Stomach (tissue), 9 donors: Measurements from ENCODE around the gene WDR49. TPM values are rescaled to one million over a fixed set of nuclear protein-coding genes. Genes with fewer than 3 reads are reported as not detected.

Experiments
- DNase-seq, 2 donors: peaks; one replicate each; pipeline versions ENCODE4 v3.0.0 to v3.0.0-alpha.2; 2013 to 2019
- H3K27ac ChIP-seq, 5 donors: fragments of 200-600 bp in 4 of 5; sonication (generic) in 4 of 5; one replicate each; pipeline ENCODE4 v1.5.1; 2013 to 2019; ENCODE audit warnings: mild to moderate bottlenecking in 1 of 5, moderate library complexity in 1 of 5
- H3K27me3 ChIP-seq, 3 donors: fragments of 200-600 bp; sonication (generic); one replicate each; pipeline ENCODE4 v1.5.1; 2017 to 2019; ENCODE audit warnings: mixed run types in 1 of 3
- H3K36me3 ChIP-seq, 4 donors: fragments of 200-600 bp; sonication (generic); 1 replicate in 3 of 4; 2 replicates in 1 of 4; pipeline ENCODE4 v1.5.1; 2016 to 2019
- H3K4me1 ChIP-seq, 4 donors: fragments of 200-600 bp; sonication (generic); one replicate each; pipeline ENCODE4 v1.5.1; 2016 to 2019
- H3K4me3 ChIP-seq, 4 donors: fragments of 200-600 bp; sonication (generic) in 3 of 4; one replicate each; pipeline ENCODE4 v1.5.1; 2016 to 2019; ENCODE audit warnings: mild to moderate bottlenecking in 1 of 4
- H3K9me3 ChIP-seq, 4 donors: fragments of 200-600 bp; sonication (generic); one replicate each; pipeline ENCODE4 v1.5.1; 2016 to 2019
- EP300 ChIP-seq: sonication (generic); formaldehyde crosslinking; IDR thresholded peaks from one replicate; pipeline ENCODE4 v1.6.1; 2017; ENCODE audit warnings: antibody characterized with exemption
- POLR2A ChIP-seq, 4 donors: fragments of 450-650 bp; IDR thresholded peaks; one replicate each; pipeline ENCODE4 v1.6.1; 2016; ENCODE audit warnings: antibody characterized with exemption in 4 of 4, control low read depth in 2 of 4, mild to moderate bottlenecking in 1 of 4, moderate library complexity in 1 of 4
- POLR2AphosphoS5 ChIP-seq, 3 donors: sonication (generic); formaldehyde crosslinking; IDR thresholded peaks; one replicate each; pipeline ENCODE4 v1.6.1; 2016; ENCODE audit warnings: antibody characterized with exemption in 3 of 3
- WGBS, 5 donors: extraction: QIAGEN DNeasy Blood & Tissue Kit in 3 of 5; methylation state at CpG; one replicate each; pipeline versions ENCODE4 v1.1.5 to v1.1.7; 2013 to 2018; 5-methylcytosine and 5-hydroxymethylcytosine counted together
- intact Hi-C: fragments of 100-400 bp; cut with DNase I; formaldehyde crosslinking; loops from one replicate; pipeline ENCODE4 v1.15.1; 2023; ENCODE audit warnings: low total_unique reads
- polyA plus RNA-seq, 3 donors: library from polyadenylated mRNA; stranded (reverse); fragments of 200-250 nt; gene quantifications; one replicate each; pipeline ENCODE4 v1.2.3, GENCODE V29; 2013
- total RNA-seq, 5 donors: library from RNA; depleted of rRNA; stranded (reverse); fragments of >200 nt; gene quantifications; one replicate each; pipeline versions ENCODE4 v1.1.0 to v1.2.3, GENCODE V29; 2014 to 2016
- TF ChIP-seq, protein P1 (sequence below), 7 experiments: fragments of 450-650 bp in 4 of 7; fragments of 200-600 bp in 3 of 7; sonication (generic) in 3 of 7; IDR thresholded peaks; one replicate each; pipeline ENCODE4 v1.5.1; 2016 to 2019; ENCODE audit warnings: antibody characterized with exemption in 7 of 7, control low read depth in 2 of 7, mild to moderate bottlenecking in 1 of 7
- donor health status: healthy with polysubstance abuse.
- donor health status: Bipolar disorder and iron deficiency.
- donor health status: healthy.

The WDR49 gene
- total and polyA plus RNA-seq, 8 donors: 0.33 to 2.2 (median 1.5) TPM; not detected in 5

DNA sequence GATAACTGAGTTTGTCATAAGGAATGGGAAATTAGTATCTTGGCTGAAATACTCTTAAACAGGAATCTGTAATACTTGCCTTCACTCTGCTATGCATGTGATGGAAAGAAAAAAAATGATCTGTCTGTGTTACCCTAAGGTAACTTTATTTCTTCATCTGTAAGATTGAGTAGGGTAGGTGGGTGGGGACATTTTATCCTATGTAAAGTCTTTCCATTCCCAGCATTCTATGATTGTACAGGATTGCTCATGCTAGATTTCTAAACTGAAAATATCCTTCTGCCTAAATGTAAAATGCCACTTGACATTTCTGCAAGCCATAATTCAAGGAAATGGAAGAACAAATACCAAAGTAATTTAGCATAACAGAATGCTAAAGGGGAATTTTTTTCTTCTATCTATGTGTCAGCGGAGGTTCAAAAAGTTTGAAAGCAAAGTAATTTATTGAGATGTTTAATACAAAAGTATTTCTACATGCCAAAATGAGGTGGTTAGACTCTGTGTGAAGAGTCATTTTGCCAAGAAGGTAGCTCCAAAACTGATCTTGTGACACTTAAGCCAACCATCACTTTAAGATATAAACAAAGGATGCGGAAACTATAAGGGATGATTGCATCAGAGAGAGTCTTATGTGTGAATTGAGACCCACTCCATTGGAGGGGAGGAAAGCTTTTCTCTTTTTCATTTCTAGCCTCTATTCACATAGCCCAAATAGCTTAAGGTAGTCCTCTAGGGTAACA, 133.3 kb downstream of the WDR49 start:
- H3K4me1 ChIP-seq: no peaks in the 10 kb centered on the region
- no peak overlapping the region for H3K4me3 ChIP-seq
- TF ChIP-seq EP300 (no peak), POLR2A (IDR thresholded peaks at IDR 0.05) (no peak), POLR2AphosphoS5 (IDR thresholded peaks at IDR 0.05) (no peak)
- TF ChIP-seq, protein P1, sequence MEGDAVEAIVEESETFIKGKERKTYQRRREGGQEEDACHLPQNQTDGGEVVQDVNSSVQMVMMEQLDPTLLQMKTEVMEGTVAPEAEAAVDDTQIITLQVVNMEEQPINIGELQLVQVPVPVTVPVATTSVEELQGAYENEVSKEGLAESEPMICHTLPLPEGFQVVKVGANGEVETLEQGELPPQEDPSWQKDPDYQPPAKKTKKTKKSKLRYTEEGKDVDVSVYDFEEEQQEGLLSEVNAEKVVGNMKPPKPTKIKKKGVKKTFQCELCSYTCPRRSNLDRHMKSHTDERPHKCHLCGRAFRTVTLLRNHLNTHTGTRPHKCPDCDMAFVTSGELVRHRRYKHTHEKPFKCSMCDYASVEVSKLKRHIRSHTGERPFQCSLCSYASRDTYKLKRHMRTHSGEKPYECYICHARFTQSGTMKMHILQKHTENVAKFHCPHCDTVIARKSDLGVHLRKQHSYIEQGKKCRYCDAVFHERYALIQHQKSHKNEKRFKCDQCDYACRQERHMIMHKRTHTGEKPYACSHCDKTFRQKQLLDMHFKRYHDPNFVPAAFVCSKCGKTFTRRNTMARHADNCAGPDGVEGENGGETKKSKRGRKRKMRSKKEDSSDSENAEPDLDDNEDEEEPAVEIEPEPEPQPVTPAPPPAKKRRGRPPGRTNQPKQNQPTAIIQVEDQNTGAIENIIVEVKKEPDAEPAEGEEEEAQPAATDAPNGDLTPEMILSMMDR (IDR thresholded peaks at IDR 0.05): no peak
- 80 to 97% (median 88%) methylated on average over 2 of the region's 2 CpGs for WGBS, 5 donors
- H3K36me3 ChIP-seq: no peaks in the 10 kb centered on the region
- intact Hi-C loops: no loop called here
- no peak overlapping the region for H3K27ac ChIP-seq
- no peaks in the 10 kb centered on the region for H3K27me3 ChIP-seq
- no peak for DNase-seq
- peaks cover 0 to 9% (median 0%) of the 10 kb centered on the region in 4 donors for H3K9me3 ChIP-seq

DNA sequence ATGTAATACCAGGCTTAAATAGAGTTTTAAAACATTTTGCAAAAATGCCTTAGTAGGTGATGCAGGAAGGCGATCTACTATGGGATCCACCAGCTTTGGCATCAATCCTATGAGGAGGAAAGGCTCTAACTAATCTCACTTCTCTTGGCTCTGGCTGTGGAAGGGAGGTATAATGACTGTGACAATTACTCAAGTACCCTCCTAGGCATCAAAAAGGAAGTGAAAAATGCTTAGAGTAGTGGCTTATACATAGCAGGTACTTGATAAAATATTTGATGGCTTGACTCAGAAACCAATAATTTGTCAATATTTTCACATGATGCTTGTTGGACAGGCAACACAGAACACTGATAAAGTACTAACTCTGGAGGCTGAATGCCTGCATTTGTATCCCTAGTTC, 145.8 kb downstream of the WDR49 start:
- no peak for DNase-seq
- H3K9me3 ChIP-seq: no peaks in the 10 kb centered on the region
- no peak overlapping the region for H3K27ac ChIP-seq
- no peaks in the 10 kb centered on the region for H3K27me3 ChIP-seq
- 88 to 95% (median 91%) methylated on average over 1 of the region's 1 CpG for WGBS, 5 donors
- intact Hi-C loops: no loop called here
- H3K36me3 ChIP-seq: no peaks in the 10 kb centered on the region
- TF ChIP-seq, protein P1 (IDR thresholded peaks at IDR 0.05): no peak
- TF ChIP-seq POLR2AphosphoS5 (IDR thresholded peaks at IDR 0.05) (no peak), EP300 (no peak), POLR2A (IDR thresholded peaks at IDR 0.05) (no peak)
- no peaks in the 10 kb centered on the region for H3K4me1 ChIP-seq
- no peak overlapping the region for H3K4me3 ChIP-seq

DNA sequence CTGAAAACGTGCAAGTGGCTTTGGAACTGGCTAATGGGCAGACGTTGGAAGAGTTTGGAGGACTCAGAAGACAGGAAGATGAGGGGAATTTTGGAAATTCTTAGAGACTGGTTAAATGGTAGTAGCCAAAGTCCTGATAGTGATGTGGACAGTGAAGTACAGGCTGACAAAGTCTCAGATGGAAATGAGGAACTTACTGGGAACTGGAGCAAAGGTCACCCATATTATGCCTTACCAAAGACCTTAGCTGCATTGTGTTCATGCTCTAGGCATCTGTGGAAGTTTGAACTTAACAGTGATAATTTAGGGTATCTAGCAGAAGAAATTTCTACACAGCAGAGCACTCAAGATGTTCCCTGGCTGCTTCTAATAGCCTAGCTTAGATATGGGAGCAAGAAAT, 151.3 kb downstream of the WDR49 start:
- Histone ChIP-seq H3K36me3 (no peaks in the 10 kb centered on the region), H3K9me3 (no peaks in the 10 kb centered on the region), H3K27ac (no peak overlapping the region), H3K27me3 (no peaks in the 10 kb centered on the region), H3K4me3 (no peak overlapping the region), H3K4me1 (no peaks in the 10 kb centered on the region)
- TF ChIP-seq EP300 (no peak), POLR2A (IDR thresholded peaks at IDR 0.05) (no peak), POLR2AphosphoS5 (IDR thresholded peaks at IDR 0.05) (no peak)
- TF ChIP-seq, protein P1 (IDR thresholded peaks at IDR 0.05): no peak
- no peak for DNase-seq
- WGBS, 5 donors: 52 to 87% (median 75%) methylated on average over 2 of the region's 2 CpGs
- intact Hi-C loops: no loop called here

DNA sequence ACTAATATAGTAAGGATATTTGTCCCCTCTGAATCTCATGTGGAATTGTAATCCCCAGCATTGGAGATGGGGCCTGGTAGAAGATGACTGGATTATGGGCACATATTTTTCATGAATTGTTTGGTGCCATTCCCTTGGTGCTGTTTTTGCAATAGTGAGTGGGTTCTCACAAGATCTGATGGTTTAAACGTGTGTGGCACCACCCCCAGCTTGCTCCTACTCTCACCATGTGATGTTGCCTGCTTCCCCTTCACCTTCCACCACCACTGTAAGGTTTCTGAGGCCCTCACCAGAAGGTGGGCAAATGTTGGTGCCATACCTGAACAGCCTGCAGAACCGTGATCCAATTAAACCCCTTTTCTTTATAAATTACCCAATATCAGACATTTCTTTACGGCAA, 151.8 kb downstream of the WDR49 start:
- TF ChIP-seq POLR2AphosphoS5 (IDR thresholded peaks at IDR 0.05) (no peak), POLR2A (IDR thresholded peaks at IDR 0.05) (no peak), EP300 (no peak)
- TF ChIP-seq, protein P1 (IDR thresholded peaks at IDR 0.05): no peak
- no peak for DNase-seq
- no peaks in the 10 kb centered on the region for H3K9me3 ChIP-seq
- H3K27me3 ChIP-seq: no peaks in the 10 kb centered on the region
- no peaks in the 10 kb centered on the region for H3K4me1 ChIP-seq
- WGBS, 5 donors: 62 to 83% (median 68%) methylated on average over 3 of the region's 3 CpGs
- no peak overlapping the region for H3K27ac ChIP-seq
- H3K36me3 ChIP-seq: no peaks in the 10 kb centered on the region
- intact Hi-C loops: no loop called here
- no peak overlapping the region for H3K4me3 ChIP-seq
